Stimulated activated CD8-positive, alpha-beta memory T cell treated with anti-CD3 and anti-CD28 coated beads, Interleukin-7, amount 100 ng/mL, for 24 hours (primary cell): ENCODE data around the gene IPO7.
"Not testable (repeated sequence)": the region's sequence is repeated elsewhere in the genome, so short reads cannot be mapped to it uniquely, and the experiment has no call there.

Experiments used
- DNase-seq: peaks from one replicate; pipeline ENCODE4 v3.0.0-alpha.2; 2020; ENCODE audit warnings: low read depth

The IPO7 gene

DNA sequence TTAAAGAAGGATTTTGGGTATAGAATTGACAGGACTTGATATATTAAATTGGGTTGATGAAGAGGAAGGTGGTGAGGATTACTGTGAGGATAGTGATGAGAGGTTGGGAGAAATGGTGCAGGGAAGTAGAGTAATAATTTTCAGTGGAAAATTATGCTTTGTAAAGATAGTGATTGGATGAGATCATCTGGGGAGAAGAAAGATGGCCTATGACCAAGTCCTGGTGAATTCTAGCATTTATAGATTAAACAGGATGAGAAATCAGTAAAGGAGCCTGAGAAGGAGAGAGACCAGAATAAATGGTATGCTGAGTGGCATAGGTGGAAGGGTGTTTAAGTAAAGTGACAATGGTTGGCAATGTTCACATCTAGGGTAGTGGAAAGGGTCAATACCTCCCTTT, 15.0 kb downstream of the IPO7 start:
- no peak for DNase-seq

DNA sequence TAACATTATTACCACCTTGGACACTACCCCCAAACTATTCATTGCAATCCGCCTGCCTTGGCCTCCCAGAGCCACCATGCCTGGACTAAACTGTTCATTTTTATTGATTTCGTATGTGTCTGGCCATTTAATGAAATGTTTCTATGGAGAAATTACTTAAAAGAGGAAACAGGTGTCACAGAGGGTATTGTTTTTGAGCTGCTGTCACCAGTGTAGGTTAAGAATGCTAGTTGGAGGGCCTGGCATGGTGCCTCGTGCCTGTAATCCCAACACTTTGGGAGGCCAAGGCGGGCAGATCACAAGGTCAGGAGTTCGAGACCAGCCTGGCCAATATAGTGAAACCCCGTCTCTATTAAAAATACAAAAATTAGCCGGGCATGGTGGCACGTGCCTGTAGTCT, 17.4 kb downstream of the IPO7 start:
- not testable (repeated sequence) for DNase-seq

DNA sequence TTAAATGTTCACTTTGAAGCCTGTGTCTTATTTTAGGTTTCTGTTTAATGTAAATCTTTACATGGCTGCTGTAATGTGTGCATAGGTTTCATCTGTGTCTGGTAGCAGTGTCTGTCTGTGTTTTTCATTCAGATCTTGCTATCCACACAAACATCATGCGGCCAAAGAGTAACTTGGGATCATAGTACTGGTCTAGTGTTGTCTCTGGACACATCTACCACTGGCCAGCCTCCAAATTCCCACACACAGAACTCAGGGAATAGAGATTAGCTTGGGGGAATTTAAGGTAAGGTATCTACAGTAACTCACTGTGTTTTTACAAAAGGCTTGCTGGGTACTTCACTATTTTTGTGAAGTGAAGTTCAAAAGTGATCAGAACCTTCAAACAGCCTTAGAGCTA, 44.3 kb downstream of the IPO7 start:
- no peak for DNase-seq

DNA sequence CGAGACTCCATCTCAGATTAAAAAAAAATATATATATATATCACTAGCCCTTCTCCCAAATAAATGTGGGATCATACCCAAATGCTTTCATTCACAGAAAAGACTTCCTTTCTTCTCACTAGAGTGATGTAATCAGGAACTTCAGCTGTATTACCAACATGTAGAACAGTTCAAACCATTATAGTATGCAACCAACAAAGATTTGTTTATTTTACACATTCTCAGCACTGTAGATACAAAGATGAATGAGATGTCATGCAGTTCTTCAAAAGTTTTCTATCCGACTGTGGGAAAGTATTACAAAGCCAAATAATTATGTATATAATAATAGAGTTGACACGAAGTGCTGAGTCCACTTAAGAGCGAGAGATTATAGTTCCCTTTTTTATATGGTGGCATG, 54.2 kb downstream of the IPO7 start:
- DNase-seq: no peak

- DNase-seq: no peak
Observed at GRCh38 chr11:9446230-9446629, 61.8 kb downstream of the IPO7 start.

GRCh38 chr11:9448576-9449352, 64.3 kb downstream of the IPO7 start:
- DNase-seq: no peak

DNA sequence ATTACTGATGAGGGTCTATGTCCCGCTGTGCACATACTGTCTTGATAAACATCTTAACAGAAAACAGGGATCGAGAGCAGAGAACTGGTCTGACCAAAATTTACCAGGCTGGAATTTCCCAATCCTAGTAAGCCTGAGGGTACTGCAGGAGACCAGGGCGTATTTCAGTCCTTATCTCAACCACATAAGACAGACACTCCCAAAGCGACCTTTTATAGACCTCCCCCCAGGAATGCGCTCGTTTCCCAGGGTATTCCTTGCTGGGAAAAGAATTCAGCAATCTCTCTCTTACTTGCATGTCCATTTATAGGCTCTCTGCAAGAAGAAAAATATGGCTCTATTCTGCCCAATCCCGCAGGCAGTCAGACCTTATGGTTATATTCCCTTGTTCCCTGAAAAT, 67.6 kb downstream of the IPO7 start:
- DNase-seq: not testable (repeated sequence)

- DNase-seq: no peak
Observed at GRCh38 chr11:9455722-9456121, 71.3 kb downstream of the IPO7 start.

DNA sequence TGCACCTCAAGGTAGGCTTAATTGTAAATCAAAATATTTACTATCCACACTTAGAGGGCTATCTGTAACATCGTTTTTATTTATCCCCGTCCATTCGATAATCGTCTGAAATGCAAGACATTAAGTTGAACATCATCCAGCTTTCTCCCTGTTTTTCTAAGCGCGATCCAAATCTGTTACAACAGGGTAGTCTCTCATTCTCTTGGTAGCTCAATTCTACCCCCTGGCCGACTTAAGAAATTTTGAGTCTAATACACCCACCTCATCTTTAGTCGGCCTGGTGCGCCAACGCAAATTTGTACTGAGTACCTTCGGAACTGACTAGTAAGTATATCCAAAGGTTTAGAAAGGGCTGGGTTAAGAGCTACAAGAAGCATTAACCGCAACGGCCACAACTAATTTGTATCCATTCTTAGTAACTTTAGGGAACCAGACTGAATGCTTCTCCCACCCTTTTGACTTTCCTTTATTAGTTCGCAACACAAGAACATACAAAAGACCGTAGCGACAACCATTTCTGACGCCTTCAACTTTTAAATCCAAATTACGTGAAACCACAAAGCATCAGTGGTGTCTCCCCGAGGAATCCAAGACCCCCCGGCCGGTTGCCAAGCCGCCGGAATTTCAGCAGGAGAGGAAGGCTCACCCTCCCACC, 75.3 kb downstream of the IPO7 start:
- no peak for DNase-seq

GRCh38 chr11:9460322-9461062, 76.0 kb downstream of the IPO7 start, which contains the start of gene ZNF143:
TSS of gene ZNF143 (plus strand) at chr11:9461012. CDS start at chr11:9471309, 10,297 bp downstream.
- peak; percentile 100 for DNase-seq

DNA sequence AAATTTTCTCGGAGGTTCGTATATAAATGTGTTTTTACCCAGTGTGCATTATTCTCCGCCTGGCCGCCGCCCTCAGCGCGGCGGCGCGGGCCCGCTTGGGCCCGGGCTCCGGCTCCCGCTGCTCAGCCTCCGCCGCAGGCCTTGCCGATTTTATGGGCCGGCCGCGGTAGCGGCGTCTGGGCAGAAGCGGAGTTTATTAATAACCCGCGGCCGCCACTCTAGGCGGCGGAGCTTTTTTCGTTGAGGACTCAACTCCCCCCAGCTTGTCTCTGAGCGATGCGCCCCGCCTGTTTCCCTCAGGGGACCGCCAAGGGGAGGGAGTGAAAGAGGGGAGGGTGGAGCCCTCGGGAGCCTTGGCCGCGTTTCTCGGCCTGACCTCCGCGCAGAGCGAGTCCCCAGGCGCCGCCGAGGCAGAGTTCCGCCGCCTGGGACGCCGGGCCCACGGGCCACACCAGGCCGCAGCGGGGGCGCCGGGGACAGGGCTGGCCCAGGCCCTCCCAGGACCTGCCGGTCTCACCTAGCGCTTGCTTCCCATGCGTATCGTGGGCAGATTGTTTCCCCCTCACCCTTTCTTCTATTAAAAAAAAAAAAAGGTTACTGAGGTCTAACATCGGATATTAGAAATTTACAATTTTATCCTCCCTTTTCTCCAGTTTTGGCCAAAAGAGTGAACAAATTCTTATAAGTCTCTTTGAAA, 76.8 kb downstream of the IPO7 start:
- peak; percentile 53 for DNase-seq

DNA sequence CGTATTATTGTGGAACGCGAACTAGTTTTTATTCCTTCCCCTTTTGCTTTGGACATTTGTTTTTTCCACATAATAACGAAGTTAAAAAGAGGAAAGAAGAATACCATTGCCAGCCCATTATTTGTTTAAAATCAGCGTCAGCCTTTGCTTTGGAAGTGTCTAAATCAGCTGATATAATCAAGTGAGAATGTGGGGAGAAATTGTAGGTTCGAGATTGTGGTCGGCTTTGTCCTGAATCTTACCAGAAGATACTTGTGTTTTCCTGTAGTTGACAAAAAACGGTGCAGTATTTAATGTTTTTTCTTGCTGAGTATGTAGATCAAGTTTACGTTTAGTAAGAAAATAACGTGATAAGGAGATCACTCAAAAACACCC, 77.3 kb downstream of the IPO7 start:
- no peak for DNase-seq

DNA sequence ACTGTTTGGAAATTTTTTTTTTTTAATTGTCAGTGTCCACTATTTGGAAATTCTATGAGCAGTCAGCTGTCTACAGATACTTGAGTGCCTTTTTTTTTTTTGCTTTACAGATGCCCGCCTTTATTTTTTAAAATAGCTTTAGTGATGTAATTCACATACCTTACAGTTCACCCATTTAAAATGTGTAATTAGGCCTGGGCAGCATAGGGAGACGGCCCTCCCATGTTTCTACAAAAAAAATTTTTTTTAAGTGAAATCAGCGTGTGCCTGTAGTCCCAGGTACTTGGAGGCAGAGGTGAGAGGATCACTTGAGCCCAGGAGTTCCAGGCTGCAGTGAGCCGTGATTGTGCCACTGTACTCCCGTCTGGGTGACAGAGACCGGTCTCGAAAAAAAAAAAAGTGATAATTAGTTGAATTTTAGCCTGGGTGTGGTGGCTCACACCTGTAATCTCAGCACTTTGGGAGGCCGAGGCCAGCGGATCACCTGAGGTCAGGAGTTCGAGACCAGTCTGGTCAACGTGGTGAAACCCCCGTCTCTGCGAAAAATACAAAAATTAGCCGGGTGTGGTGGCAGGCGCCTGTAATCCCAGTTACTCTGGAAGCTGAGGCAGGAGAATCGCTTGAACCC, 77.8 kb downstream of the IPO7 start:
- no peak for DNase-seq

DNA sequence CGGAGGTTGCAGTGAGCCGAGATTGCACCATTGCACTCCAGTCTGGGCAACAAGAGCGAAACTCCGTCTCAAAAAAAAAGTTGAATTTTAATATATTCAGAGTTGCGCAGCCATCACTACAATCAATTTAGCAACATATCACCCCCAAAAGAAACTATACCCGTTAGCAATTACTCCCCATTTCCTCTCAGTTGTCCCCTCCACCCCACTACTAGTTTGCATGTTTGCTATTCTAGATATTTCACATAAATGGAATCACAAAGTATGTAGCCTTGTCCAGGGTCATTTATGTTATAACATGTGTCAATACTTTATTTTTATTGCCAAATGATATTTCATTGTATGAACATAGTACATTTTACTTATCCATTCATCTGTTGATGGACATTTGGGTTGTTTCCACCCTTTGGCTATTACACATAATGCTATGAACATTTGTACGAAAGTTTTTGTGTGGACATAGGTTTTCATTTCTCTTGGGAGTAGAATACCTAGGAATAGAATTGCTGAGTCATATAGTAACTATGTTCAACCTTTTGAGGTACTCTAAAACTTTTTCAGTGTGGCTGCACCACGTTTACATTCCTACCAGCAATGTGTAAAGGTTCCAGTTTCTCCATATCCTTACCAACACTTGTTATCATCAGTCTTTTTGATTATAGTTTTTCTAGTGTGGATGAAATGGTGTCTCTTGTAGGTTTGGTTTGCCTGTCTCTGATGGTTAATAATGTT, 78.5 kb downstream of the IPO7 start:
- no peak for DNase-seq

DNA sequence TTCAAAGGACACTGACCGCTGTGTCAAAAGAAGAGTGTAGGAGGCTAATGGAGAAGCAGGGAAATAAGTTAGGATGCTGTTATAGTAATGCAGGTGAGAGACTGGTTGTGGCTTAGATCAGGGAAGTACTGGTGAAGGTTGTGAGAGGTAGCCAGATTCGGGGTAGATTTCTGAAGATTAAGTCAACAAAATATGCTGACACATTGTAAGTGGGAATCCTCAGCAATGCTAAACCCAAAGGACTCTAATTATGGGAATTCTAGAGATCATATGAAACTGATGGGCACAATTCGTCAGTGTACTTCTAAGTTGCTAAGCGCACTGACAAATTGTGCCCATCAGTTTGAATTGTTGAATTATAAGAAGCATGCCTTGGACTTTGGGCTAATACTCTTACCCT, 86.3 kb downstream of the IPO7 start:
- no peak for DNase-seq

DNA sequence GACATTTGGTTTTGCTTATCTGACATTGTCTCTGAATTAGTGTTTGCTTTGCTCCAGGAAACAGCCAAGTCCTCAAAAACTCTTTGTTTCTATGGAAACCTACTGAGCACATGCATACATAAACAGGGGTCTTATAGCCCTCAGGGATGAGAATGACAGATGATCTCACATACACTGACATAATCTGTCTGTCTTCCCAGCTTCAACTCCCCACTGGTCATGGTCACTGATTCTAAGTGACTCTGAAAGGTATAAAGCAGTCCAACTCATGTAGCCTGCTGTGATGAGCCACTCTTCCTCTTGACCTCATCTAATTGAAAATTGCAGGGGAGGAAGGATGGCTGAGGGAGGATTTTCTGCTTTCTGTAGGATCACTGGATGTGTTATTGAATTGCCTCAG, 89.0 kb downstream of the IPO7 start:
- no peak for DNase-seq

GRCh38 chr11:9479899-9480298, 95.4 kb downstream of the IPO7 start:
- no peak for DNase-seq

GRCh38 chr11:9489080-9489765, 104.8 kb downstream of the IPO7 start:
- DNase-seq: no peak

DNA sequence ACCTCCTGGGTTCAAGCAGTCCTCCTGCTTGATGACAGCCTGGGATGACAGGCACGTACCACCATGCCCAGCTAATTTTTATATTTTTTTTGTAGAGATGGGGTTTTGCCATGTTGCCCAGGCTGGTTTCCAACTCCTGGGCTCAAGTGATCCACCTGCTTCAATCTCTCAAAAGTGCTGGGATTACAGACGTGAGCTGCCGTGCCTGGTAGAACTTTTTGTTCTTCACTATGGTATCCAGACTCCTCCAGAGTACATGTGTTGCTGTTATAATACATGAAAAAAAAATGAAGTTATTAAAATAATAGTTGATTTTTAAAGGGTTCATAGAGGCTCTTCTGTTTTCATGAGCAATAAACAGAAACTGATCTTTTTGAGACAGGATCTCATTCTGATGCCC, 105.9 kb downstream of the IPO7 start:
- no peak for DNase-seq

DNA sequence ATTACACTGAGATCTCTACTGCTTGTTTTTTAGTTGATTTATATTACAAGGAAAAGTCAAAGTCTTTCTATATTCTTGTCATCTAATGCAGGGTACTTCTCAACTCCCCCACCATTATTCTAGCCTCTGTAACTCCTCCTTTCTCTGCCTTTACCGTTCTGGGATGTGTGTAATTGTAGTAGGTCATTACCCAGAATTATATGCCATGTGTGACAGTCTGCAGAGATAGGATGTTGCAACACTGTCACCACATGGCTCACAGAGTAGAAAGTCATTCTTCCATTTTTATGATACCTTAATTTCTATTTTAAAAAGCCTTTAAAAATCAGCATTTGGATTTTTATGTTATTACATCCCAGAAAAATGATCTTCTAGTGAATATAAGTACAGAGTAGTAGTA, 109.0 kb downstream of the IPO7 start:
- no peak for DNase-seq

- DNase-seq: no peak
Observed at GRCh38 chr11:9494316-9494715, 109.9 kb downstream of the IPO7 start.
